Esophagus squamous epithelium (tissue), 5 donors: ENCODE measurements around the gene THAP8. TPM values are rescaled to one million over a fixed set of nuclear protein-coding genes. Genes with fewer than 3 reads are reported as not detected.
"Not testable (repeated sequence)": the region's sequence is repeated elsewhere in the genome, so short reads cannot be mapped to it uniquely, and the experiment has no call there.

ENCODE experiments used
- DNase-seq: peaks from one replicate; lab custom pipeline; 2025; lab: John Stamatoyannopoulos, UW
- H3K27ac ChIP-seq, 4 donors: fragments of 200-600 bp; sonication (generic); one replicate each; pipeline ENCODE4 v1.5.1; 2016 to 2019; ENCODE audit warnings: mild to moderate bottlenecking in 1 of 4
- H3K27me3 ChIP-seq, 4 donors: fragments of 200-600 bp; sonication (generic); 1 replicate in 3 of 4; 2 replicates in 1 of 4; pipeline versions ENCODE4 v1.5.1 to v1.6.0; 2017 to 2021; ENCODE audit warnings: antibody characterized with exemption in 1 of 4
- H3K36me3 ChIP-seq, 3 donors: fragments of 200-600 bp; sonication (generic); one replicate each; pipeline ENCODE4 v1.5.1; 2016 to 2019
- H3K4me1 ChIP-seq, 3 donors: fragments of 200-600 bp; sonication (generic); one replicate each; pipeline ENCODE4 v1.5.1; 2017 to 2019
- H3K4me3 ChIP-seq, 4 donors: fragments of 200-600 bp; sonication (generic); 1 replicate in 3 of 4; 2 replicates in 1 of 4; pipeline ENCODE4 v1.5.1; 2016 to 2019; ENCODE audit warnings: mild to moderate bottlenecking in 2 of 4, moderate library complexity in 1 of 4
- H3K9me3 ChIP-seq, 3 donors: fragments of 200-600 bp; sonication (generic); one replicate each; pipeline ENCODE4 v1.5.1; 2016 to 2019
- POLR2A ChIP-seq, 4 donors: fragments of 450-650 bp; IDR thresholded peaks; one replicate each; pipeline ENCODE4 v1.6.1; 2017; ENCODE audit warnings: antibody characterized with exemption in 4 of 4, mild to moderate bottlenecking in 4 of 4, moderate library complexity in 3 of 4
- WGBS, 2 donors: methylation state at CpG; one replicate each; pipeline ENCODE4 v1.1.5; 2018; 5-methylcytosine and 5-hydroxymethylcytosine counted together
- intact Hi-C: fragments of 100-400 bp; cut with DNase I; formaldehyde crosslinking; loops from one replicate; pipeline ENCODE4 v1.15.0; 2022
- total RNA-seq, 4 donors: library from RNA; depleted of rRNA; stranded (reverse); fragments of >200 nt; gene quantifications; one replicate each; pipeline ENCODE4 v1.1.0, GENCODE V29; 2016
- TF ChIP-seq, protein P1 (sequence below), 6 experiments: fragments of 450-650 bp in 4 of 6; fragments of 200-600 bp in 2 of 6; sonication (generic) in 2 of 6; IDR thresholded peaks; one replicate each; pipeline ENCODE4 v1.5.1; 2016 to 2019; ENCODE audit warnings: antibody characterized with exemption in 6 of 6, mild to moderate bottlenecking in 4 of 6, moderate library complexity in 4 of 6
- donor health status: DM: yes; HTN: yes; CAD: no.

Gene THAP8
- total RNA-seq, 4 donors from 2014 or later, result 2.8 to 4.8 (median 3.6) TPM

DNA sequence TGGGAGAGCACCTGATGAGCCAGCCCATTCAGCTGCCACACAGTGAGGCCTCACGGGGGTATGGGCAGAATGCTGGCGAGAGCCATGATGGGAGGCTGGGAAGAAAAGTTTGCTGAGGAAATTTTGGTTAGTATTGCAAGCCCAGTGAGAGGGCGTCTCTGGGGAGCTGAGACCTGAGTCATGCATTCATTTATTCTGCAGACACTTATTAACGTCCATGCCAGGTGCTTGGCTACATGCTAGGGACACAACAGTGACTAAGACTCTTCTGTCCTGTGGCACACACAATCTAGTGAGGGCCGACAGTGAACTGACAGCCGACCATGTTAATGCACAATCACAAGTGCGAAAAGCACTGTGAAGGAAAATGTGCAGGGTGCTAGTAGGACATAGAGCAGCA lies 27.8 kb upstream of the THAP8 start:
- TF ChIP-seq POLR2A (IDR thresholded peaks at IDR 0.05), result no peak
- TF ChIP-seq, protein P1, sequence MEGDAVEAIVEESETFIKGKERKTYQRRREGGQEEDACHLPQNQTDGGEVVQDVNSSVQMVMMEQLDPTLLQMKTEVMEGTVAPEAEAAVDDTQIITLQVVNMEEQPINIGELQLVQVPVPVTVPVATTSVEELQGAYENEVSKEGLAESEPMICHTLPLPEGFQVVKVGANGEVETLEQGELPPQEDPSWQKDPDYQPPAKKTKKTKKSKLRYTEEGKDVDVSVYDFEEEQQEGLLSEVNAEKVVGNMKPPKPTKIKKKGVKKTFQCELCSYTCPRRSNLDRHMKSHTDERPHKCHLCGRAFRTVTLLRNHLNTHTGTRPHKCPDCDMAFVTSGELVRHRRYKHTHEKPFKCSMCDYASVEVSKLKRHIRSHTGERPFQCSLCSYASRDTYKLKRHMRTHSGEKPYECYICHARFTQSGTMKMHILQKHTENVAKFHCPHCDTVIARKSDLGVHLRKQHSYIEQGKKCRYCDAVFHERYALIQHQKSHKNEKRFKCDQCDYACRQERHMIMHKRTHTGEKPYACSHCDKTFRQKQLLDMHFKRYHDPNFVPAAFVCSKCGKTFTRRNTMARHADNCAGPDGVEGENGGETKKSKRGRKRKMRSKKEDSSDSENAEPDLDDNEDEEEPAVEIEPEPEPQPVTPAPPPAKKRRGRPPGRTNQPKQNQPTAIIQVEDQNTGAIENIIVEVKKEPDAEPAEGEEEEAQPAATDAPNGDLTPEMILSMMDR (IDR thresholded peaks at IDR 0.05), result no peak
- Histone ChIP-seq H3K27me3 (no peaks in the 10 kb centered on the region), H3K27ac (no peak overlapping the region), H3K36me3 (no peaks in the 10 kb centered on the region), H3K9me3 (no peaks in the 10 kb centered on the region), H3K4me1 (peaks cover 0 to 10% (median 3%) of the 10 kb centered on the region in 3 donors), H3K4me3 (no peak overlapping the region)
- no peak for DNase-seq
- intact Hi-C loops, result no loop called here
- 47 to 84% methylated on average over 4 to 5 of the region's 7 CpGs for whole genome bisulfite sequencing, 2 donors

DNA sequence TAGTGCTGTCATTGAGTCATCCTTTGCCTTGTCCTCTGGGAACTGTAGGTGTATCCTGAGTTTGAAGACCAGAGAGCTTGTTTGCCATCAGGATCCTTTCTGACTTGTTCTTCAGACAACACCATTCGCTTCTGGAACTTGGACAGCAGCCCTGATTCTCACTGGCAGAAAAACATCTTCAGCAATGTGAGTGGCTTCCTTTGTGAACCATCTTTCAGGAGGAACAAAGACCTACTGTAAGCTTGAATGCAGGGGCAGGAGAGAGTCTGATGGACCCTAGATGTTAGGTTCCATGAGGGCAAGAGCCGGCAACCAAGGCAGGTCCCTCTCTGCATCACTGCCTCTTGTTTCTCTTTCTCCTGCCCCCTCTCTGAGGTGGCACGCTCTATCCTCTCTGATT lies 27.3 kb upstream of the THAP8 start:
- TF ChIP-seq, protein P1 (IDR thresholded peaks at IDR 0.05), result no peak
- TF ChIP-seq POLR2A (IDR thresholded peaks at IDR 0.05), result no peak
- DNase-seq, result no peak
- Histone ChIP-seq H3K4me1 (peaks cover 0 to 10% (median 3%) of the 10 kb centered on the region in 3 donors), H3K4me3 (no peak overlapping the region), H3K9me3 (no peaks in the 10 kb centered on the region), H3K36me3 (no peaks in the 10 kb centered on the region), H3K27ac (no peak overlapping the region), H3K27me3 (no peaks in the 10 kb centered on the region)
- 41 to 62% methylated on average over 2 to 3 of the region's 3 CpGs for WGBS, 2 donors
- intact Hi-C loops, result no loop called here

DNA sequence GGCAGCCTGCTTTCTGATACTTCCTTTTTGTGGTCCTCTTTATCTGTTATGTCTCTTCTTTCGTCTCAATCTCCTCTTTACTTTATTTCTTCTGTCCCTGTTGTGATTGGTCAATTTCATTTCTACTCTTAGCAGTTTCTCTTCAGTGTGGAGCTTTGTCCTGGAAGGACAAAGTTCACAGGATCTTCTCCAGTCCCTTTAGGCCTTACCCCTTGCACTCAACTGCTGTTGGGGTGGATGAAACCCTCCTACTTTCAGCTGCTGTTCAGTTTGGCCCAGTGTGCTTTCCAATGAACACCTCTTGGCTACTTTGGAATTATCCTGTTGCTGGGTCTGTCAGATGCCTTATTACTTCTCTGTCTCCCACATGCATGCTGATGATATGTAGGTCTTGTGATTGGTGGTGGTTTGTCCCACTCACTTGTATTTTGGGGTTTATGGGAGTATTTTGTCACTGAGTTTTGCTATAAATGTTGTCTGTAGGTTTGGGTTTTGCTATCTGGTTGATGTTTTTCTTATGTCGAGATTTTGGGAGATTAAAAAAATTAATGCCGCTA lies 25.4 kb upstream of the THAP8 start:
- 96 to 99% methylated on average over 3 of the region's 3 CpGs for WGBS, 2 donors
- Histone ChIP-seq H3K27me3 (no peaks in the 10 kb centered on the region), H3K36me3 (no peaks in the 10 kb centered on the region), H3K27ac (no peak overlapping the region), H3K4me3 (no peak overlapping the region), H3K4me1 (peaks cover 0 to 10% (median 3%) of the 10 kb centered on the region in 3 donors), H3K9me3 (no peaks in the 10 kb centered on the region)
- TF ChIP-seq, protein P1 (IDR thresholded peaks at IDR 0.05), result no peak
- no peak for TF ChIP-seq POLR2A (IDR thresholded peaks at IDR 0.05)
- intact Hi-C loops, result no loop called here
- no peak for DNase-seq

DNA sequence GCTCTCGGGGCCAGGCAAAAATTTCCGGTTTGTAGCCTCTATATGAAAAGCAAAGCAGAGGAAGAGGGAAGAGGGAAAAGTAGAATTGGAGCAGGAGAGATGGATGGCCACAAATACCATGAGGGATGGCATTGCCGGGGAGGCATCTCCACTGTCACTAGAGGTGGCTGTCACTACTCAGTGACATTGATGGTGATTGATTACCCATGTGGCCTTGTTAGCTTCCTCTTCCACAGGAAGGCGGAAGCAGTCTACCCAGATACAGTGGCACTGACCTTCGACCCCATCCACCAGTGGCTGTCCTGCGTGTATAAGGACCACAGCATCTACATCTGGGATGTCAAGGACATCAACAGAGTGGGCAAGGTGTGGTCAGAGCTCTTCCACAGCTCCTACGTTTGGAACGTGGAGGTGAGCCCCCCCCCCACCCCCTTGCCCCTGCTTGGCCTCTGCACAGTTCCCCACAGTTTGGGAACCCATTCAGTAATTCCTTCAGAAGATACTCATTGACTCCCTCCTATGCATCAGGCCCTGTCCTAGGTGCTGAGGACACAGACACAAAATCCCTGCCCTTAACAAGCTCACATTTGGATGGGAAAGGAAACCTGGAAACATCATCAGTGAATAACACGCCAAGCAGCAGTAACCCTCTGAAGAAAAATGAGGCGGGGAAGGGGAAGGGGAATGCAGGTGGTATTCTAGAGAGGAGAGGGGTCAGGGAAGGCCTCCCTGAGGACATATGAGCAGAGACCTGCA lies 19.2 kb upstream of the THAP8 start:
- H3K27ac ChIP-seq, result no peak overlapping the region
- no peak for TF ChIP-seq POLR2A (IDR thresholded peaks at IDR 0.05)
- TF ChIP-seq, protein P1 (IDR thresholded peaks at IDR 0.05), result no peak
- peaks cover 0 to 18% (median 11%) of the 10 kb centered on the region in 3 donors for H3K4me1 ChIP-seq
- H3K4me3 ChIP-seq, result no peak overlapping the region
- H3K36me3 ChIP-seq, result no peaks in the 10 kb centered on the region
- no peaks in the 10 kb centered on the region for H3K27me3 ChIP-seq
- no peaks in the 10 kb centered on the region for H3K9me3 ChIP-seq
- intact Hi-C loops, result no loop called here
- 88 to 93% methylated on average over 10 of the region's 10 CpGs for WGBS, 2 donors
- DNase-seq, result no peak

DNA sequence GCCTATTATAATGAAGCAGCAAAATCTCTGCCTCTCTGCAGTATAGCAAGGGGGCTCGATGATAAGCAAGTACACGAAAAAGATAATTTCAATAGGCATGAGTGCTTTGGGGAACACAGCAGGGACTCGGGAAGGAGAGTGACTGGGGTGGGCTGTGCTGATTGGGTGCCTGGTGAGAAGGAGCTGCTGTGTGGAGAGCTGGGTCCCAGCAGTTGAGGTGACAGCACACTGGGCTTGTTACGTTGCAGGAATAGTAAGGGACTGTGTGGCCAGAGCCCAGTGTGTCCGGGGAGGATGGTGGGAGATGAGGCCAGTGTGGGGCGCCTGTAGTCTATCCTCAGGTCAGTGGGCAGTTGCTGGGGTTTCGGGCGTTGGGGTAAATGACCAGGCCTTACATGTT lies 18.0 kb upstream of the THAP8 start:
- Histone ChIP-seq H3K4me3 (no peak overlapping the region), H3K36me3 (peaks cover 0 to 7% (median 0%) of the 10 kb centered on the region in 3 donors), H3K27ac (no peak overlapping the region), H3K9me3 (no peaks in the 10 kb centered on the region), H3K4me1 (peaks cover 0 to 18% (median 11%) of the 10 kb centered on the region in 3 donors), H3K27me3 (no peaks in the 10 kb centered on the region)
- 81 to 92% methylated on average over 6 to 8 of the region's 8 CpGs for WGBS, 2 donors
- intact Hi-C loops, result no loop called here
- TF ChIP-seq, protein P1 (IDR thresholded peaks at IDR 0.05), result no peak
- no peak for TF ChIP-seq POLR2A (IDR thresholded peaks at IDR 0.05)
- DNase-seq, result no peak

DNA sequence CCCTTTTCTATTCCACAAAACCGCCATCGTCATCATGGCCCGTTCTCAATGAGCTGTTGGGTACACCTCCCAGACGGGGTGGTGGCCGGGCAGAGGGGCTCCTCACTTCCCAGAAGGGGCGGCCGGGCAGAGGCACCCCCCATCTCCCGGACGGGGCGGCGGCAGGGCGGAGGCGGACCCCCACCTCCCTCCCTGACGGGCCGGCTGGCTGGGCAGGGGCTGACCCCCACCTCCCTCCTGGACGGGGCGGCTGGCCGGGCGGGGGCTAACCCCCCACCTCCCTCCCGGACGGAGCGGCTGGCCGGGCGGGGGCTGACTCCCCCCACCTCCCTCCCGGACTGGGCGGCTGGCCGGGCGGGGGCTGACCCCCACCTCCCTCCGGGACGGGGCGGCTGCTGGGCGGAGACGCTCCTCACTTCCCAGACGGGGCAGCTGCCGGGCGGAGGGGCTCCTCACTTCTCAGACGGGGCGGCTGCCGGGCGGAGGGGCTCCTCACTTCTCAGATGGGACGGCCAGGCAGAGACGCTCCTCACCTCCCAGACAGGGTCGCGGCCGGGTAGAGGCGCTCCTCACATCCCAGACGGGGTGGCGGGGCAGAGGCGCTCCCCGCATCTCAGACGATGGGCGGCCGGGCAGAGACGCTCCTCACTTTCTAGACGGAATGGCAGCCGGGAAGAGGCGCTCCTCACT lies 14.9 kb upstream of the THAP8 start:
- intact Hi-C loops, H3K36me3 ChIP-seq: not testable (repeated sequence)

More for the DNA sequence above, 14.9 kb upstream of the THAP8 start:
- WGBS, 2 donors, result no CpG with 5 or more reads among the region's 57 CpGs
- H3K9me3 ChIP-seq, H3K27me3 ChIP-seq, DNase-seq, H3K4me3 ChIP-seq, H3K27ac ChIP-seq: not testable (repeated sequence)
- peaks cover 0 to 18% (median 11%) of the 10 kb centered on the region in 3 donors for H3K4me1 ChIP-seq
